NCI-H2029 treated with DMSO at 0.1 percent for 48 hours (cell line): Measurements from ENCODE around the gene SSR2.
A peak's percentile ranks its signal among the peaks of the same experiment; 100 is the strongest.
"Not testable (repeated sequence)": the region's sequence is repeated elsewhere in the genome, so short reads cannot be mapped to it uniquely, and the experiment has no call there.

ENCODE experiments used
- DNase-seq: peaks from one replicate; lab custom pipeline; 2025; lab: John Stamatoyannopoulos, UW

Gene SSR2

DNA sequence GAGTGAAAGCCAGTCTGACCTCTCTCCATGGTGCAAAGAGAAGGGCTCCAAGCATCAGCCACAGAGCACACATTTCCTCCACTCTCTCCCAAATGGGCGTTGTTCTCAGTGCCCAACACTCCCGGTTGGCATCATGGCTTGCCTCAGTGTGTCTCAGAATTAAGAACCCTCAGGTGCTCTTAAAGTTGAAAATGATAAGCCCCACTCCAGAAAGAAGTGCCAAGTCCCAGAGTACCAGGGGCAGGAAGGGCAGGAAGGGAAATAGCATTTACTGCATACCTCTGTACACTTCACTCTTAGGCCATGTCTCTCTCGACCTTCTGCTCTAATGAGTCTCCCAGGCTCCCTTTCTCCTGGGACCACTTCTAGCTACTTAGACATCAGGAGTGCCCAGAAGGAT is 27.2 kb downstream of the SSR2 start:
- DNase-seq, result no peak

DNA sequence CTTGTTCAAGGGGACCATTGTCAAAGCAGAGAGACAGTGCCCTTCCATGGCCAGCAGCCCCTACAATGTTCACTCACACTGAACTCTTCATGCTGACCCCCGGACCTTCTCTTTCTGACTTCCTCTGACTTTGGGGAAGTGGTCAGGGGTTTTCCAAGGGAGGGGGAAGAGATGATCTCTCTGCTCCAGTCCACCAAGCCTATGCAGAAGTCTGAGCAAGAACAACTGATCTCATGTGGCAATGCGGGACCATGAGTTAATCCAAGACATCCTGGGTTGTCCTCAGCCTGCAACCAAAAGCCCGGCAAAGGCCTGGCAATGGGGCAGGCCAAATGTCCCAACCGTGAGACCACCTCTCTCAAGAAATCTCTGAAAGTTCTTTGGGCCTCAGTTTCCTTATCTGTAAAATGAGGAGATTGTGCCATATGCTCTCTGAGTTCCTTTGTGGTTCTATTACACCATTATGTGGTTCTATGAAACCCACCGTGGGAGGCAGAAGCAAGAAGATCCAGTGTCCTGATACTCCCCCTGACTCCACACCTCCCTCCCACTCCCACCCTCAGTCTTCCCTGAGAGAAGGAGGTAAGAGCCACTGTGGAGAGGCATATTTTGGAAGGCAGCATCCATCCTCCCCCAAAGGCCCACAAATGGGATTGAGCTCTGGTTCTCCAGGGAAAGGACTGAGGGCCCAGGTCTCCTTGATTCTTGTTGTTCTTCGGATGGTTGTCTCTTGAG is 30.6 kb downstream of the SSR2 start:
- no peak for DNase-seq

DNA sequence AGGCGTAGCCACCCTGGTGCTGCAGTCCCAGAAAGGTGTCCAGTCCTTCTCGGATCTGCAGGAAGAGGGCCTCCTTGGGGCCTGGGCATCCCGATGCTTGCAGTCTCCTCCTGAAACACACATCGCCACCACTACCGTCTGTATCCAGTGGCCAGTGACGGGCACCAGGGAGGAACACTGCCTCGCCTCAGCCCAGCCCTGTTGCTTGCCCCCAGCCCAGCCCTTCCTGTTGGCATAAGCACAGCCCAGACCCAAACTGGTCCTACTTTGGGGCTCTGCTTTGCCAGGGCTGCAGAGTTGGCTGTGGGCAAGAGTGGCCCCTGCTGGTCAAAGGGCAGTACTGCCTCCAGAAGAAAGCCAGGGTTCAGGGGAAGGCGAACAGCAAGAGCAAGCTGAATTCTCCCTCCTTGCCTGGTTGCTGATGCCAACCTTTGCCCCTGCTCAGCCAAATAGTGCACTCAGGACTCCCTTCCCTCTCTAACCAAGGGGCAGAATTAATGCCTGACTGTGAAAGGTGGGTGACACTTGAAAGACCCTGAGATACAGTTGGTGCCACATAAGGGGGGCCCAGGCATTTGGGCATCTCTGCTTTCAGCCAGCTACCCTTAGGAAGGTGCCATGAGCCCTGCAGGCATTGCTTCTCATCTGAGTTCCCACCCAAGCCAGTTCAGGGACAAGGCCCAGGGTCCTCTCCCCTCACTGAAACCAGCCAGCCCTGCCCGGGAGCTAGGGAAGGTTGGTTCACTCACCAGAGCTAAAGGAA is 31.3 kb downstream of the SSR2 start:
- peak; percentile 7 for DNase-seq

DNA sequence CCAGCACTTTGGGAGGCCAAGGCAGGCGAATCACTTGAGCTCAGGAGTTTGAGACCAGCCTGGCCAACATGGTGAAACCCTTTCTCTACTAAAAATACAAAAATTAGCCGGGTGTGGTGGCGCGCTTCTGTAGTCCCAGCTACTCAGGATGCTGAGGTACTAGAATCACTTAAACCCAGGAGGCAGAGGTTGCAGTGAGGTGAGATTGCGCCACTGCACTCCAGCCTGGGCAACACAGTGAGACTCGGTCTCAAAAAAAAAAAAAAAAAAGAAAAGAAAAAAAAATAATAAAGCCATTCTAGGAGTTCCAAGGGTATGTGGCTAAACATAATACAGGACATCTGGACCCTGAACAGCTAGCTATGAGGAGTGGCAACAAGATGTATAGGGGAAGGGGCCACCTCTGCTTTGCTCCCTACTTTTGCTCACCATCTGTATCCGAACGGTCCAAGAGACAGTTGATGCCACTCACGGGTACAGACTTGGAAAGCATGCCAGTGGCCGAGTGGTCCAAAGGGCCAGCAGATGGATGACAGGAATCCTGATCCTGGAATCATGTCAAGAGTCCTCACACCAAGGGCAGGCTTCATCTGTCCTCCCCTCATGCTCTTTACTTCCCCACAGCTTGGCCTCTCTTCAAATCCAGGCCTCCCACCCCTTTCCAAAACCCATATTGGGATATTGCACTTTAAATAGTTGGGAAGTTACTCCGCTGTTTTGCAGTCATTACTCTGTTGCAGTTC is 35.7 kb downstream of the SSR2 start:
- not testable (repeated sequence) for DNase-seq

GRCh38 chr1:155984341-155984740 is 36.4 kb downstream of the SSR2 start:
- peak; percentile 88 for DNase-seq

GRCh38 chr1:155983191-155984024 is 37.3 kb downstream of the SSR2 start:
- peak; percentile 58 for DNase-seq

GRCh38 chr1:155982106-155982505 is 38.6 kb downstream of the SSR2 start:
- no peak for DNase-seq

DNA sequence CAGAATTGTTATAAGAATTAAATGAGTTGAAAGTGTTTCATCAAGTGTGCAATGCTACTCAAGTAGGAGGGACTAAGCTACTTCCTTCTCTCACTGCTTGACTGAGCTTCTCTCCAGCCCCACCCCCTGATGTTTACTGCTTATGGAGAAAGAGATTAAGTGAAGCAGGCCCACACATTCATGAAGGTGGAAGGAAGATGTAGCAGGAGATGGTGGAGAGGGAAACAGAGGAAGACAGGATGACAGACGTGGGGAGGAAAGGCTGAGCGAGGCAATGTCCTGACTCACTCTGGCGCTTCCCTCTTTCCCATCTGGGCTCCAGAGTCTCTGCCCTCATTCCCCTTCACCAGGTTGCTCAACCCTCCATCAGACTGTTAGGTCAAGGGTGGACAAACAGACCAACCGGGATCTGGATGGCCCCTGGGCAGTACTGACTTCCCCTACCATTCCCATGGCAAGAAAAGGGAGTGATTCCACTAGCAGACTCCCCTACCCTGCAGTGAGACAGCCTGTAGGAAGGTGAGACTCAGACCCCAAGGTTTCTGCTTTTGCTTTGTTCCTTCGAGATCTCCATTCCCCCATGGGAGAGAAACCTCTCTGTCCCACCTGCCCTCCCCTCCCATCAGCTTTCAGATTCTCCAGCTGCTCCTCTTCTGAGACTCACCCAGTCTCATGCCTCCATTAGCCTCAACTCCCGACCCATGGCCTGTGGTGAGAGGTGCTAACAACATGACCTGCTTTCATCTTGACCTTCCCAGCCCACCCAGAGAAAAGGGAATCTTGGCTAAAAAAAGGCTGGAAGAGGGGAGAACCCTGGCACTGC is 39.3 kb downstream of the SSR2 start:
- no peak for DNase-seq

DNA sequence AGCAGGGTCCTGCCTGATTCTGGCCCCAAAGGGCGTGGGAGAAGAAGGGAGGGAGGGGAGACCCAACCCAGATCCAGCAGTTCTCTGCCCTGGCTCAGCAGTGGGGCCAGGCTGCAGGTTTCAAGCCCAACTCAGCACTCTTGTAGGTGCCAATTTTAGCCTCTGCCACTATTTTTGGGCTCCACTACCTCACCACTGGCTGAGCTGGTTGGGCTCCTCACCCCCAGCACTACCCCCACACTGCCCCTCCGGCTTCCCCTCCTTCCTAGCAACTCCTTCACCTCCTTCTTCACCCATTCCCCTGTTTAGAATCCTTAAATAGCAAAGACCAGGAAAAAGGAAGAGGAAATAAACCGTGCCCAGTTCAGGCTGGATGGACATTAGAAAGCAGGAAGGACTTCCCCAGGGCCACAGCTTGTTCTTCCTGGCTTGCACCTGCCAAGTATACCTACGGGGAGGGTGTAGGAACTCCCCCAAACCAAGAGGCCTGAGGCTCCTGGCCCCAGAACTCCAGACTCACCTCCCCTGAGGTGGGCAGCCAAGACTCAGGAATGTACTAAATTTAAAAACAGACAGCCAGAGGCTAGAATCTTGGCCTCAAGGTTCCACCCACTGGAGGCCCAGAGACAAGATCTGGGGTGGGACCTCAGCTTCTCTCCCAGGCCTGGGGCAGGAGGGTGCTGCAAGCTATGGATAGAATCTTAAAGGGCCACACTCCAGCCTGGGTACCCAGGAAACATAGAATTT is 41.0 kb downstream of the SSR2 start:
- DNase-seq, result no peak

- DNase-seq, result no peak
These were observed 41.8 kb downstream of the SSR2 start for GRCh38 chr1:155978973-155979429.

- no peak for DNase-seq
These were observed 42.3 kb downstream of the SSR2 start, which contains the start of gene ARHGEF2 for GRCh38 chr1:155978325-155978972. Gene ARHGEF2, minus strand, starts transcription at chr1:155978547. Its CDS starts 120 bp downstream, at chr1:155978427.

GRCh38 chr1:155977690-155978324 is 42.9 kb downstream of the SSR2 start:
- no peak for DNase-seq

DNA sequence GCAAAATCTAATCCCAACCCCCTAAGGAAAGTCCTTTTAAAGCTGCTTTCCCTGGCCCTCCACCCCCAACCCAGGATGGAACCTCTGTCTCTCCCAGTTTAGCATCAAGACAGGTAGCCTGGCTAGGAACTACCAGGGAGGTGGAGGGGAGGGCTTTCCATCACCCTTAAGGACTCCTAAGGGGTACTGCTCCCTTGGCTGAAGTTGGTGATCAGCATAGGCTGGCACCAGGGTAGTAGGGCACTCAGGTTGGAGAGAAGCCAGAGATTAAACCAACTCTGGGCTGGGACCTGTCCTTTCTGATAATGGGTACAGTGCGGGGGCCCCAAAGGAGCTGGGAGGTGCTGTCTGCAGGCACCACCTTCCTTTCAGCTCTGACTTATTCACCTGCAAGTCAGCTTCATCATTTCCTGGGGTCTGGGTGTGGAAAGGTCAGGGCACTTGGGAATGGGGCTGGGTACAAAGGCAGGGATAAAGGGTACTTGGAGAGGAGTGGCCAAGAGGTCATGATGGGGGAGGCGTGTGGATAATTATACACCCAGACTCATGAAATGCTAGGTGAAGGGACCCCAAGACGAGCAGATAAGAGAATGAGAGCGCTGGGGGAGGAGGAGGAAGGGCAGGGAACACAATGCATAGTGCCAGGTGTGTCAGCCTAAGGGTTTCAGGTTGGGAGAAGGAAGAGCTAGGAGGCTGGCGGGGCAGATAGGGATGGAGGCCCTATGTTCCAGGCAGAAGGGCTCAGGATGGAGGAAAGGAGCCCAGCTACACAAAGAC is 43.6 kb downstream of the SSR2 start:
- peak; percentile 54 for DNase-seq

DNA sequence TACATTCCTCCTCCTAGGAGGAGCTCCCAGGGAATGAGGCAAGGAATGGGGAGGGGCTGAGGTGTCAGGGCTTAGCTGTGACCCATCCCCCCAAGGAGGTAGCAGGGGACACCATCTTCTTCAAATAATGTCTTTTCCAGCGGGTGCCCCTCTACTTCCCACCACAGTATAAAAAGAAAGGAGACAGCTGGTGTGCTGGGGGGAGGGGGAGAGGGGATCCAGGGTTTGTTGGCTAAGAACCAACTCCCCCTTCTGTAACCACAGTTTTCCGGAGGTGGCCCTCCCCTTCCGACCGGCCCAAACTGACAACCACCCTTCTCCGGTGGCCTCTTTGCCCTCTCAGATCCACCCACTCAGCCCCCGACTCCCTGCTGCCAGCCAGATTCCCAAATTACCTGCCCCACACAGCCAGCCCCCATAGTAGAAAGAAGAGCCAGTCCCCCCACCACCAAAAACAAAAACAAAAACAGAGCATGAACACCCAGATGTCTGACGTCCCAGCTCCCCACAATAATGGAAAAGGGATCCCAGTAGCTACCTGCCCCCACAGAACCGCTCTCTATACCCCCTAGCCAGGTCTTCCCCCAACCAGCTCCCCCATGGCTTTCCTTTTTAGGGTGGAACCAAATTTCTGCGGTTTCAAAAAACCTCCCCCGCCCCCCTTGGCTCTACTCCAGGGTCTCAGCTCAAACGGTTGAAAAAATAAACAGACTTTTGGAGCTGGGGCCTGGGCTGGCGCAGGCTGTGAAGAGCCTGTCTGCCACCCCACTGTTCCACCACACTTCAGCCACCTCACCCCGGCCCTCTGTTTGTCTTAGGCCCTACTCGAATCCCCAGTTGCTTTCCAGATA is 44.5 kb downstream of the SSR2 start:
- no peak for DNase-seq

GRCh38 chr1:155975375-155976061 is 45.2 kb downstream of the SSR2 start:
- DNase-seq, result no peak
